Measurements from ENCODE around the gene QTRT2.

Gene QTRT2

DNA sequence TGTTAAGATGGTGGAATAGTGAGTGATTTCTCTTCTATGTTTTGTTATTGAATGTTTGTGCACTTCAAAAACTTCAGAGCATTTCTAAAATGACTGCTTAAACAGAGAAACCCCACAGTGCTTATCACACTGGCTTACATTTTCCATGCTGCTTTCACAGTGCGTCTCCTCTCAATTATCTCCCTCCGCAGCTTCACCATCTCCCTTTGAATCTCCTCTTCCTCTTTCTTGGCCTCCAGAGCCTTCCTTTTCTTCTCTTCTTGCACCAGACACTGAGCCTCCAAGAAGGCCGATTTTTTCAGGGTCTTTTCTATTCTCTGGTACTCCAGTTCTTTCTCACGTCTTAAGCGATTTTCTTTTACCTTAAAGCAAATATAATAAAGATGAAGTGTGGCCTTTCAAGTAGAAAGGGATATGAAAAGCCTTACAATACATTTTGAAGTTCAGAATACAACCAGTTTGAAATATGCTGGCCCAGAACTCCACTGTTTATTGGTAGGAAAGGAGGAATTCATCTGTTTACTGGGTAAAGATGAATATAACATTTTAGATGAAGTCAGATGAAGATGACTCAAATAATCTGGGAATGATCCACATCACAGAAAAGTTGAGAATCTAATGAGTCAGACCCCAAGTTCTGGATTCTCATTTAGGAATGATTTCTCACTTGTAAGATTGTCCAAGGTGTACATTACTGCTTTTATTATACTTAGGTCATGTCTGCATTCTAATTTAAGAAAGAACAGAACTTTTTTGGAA is 21.6 kb upstream of the QTRT2 start (continued):
- no peak for TF ChIP-seq ZBTB1 (tag by site-specific recombination; IDR thresholded peaks at IDR 0.05)
- no peak for TF ChIP-seq MZF1 (tag by site-specific recombination; IDR thresholded peaks at IDR 0.05; ENCODE audit: borderline replicate concordance)
- TF ChIP-seq SALL2 (tag by site-specific recombination; IDR thresholded peaks at IDR 0.05; ENCODE audit: borderline replicate concordance), result no peak
- TF ChIP-seq ZNF585B (tag by site-specific recombination; IDR thresholded peaks at IDR 0.05), result no peak
- TF ChIP-seq, protein P1, sequence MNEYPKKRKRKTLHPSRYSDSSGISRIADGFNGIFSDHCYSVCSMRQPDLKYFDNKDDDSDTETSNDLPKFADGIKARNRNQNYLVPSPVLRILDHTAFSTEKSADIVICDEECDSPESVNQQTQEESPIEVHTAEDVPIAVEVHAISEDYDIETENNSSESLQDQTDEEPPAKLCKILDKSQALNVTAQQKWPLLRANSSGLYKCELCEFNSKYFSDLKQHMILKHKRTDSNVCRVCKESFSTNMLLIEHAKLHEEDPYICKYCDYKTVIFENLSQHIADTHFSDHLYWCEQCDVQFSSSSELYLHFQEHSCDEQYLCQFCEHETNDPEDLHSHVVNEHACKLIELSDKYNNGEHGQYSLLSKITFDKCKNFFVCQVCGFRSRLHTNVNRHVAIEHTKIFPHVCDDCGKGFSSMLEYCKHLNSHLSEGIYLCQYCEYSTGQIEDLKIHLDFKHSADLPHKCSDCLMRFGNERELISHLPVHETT (tag by site-specific recombination; IDR thresholded peaks at IDR 0.05), result no peak
- TF ChIP-seq, protein P2, sequence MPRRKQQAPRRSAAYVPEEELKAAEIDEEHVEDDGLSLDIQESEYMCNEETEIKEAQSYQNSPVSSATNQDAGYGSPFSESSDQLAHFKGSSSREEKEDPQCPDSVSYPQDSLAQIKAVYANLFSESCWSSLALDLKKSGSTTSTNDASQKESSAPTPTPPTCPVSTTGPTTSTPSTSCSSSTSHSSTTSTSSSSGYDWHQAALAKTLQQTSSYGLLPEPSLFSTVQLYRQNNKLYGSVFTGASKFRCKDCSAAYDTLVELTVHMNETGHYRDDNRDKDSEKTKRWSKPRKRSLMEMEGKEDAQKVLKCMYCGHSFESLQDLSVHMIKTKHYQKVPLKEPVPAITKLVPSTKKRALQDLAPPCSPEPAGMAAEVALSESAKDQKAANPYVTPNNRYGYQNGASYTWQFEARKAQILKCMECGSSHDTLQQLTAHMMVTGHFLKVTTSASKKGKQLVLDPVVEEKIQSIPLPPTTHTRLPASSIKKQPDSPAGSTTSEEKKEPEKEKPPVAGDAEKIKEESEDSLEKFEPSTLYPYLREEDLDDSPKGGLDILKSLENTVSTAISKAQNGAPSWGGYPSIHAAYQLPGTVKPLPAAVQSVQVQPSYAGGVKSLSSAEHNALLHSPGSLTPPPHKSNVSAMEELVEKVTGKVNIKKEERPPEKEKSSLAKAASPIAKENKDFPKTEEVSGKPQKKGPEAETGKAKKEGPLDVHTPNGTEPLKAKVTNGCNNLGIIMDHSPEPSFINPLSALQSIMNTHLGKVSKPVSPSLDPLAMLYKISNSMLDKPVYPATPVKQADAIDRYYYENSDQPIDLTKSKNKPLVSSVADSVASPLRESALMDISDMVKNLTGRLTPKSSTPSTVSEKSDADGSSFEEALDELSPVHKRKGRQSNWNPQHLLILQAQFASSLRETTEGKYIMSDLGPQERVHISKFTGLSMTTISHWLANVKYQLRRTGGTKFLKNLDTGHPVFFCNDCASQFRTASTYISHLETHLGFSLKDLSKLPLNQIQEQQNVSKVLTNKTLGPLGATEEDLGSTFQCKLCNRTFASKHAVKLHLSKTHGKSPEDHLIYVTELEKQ (tag by site-specific recombination; IDR thresholded peaks at IDR 0.05; ENCODE audit: borderline replicate concordance), result no peak
- TF ChIP-seq, protein P3, sequence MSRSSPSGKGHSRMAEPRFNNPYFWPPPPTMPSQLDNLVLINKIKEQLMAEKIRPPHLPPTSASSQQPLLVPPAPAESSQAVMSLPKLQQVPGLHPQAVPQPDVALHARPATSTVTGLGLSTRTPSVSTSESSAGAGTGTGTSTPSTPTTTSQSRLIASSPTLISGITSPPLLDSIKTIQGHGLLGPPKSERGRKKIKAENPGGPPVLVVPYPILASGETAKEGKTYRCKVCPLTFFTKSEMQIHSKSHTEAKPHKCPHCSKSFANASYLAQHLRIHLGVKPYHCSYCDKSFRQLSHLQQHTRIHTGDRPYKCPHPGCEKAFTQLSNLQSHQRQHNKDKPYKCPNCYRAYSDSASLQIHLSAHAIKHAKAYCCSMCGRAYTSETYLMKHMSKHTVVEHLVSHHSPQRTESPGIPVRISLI (tag by site-specific recombination; IDR thresholded peaks at IDR 0.05), result no peak
- TF ChIP-seq ZFP41 (tag by site-specific recombination; IDR thresholded peaks at IDR 0.05; ENCODE audit: borderline replicate concordance), result no peak
- TF ChIP-seq ZNF670 (tag by site-specific recombination; IDR thresholded peaks at IDR 0.05; ENCODE audit: low read depth), result no peak

DNA sequence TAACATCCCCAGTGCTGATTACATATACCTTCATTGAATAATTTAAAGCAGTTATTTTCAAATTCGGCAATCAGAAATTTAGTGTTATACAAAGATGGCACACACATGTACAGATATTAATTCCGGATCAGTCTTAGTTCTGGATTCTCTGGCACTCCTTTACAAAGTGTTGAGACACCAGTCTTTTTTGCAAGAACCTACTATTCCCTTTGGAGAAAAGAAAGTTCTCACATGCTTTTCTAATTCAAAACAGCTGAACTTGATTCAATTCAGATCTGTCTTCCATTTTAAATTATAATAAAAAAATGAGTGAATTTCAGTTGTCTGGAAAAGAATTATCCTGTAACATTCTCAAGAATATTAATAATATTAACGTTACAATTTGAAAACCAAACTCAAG is 20.6 kb upstream of the QTRT2 start:
- Histone ChIP-seq H3K27ac (ENCODE audit: extremely low read depth, low read depth, low read length) (no peak overlapping the region), H3K4me3 (ENCODE audit: low read depth, low read length) (no peak overlapping the region), H3K4me1 (ENCODE audit: control insufficient read depth, insufficient read depth, low read length) (no peaks in the 10 kb centered on the region), H3K36me3 (ENCODE audit: control insufficient read depth in 2 of 2, insufficient read depth in 1 of 2, low read length in 2 of 2) (no peaks in the 10 kb centered on the region), H3K9me3 (ENCODE audit: control insufficient read depth, insufficient read depth, low read depth, low read length) (no peaks in the 10 kb centered on the region)
- ChIA-PET CTCF (interaction anchor here (0.6 kb wide), 1 partner anchor 51 kb away, joined by 3 read pairs; no protein-coding TSS in a partner anchor), POLR2A (no interaction called here)
- TF ChIP-seq ZNF561 (tag by site-specific recombination; IDR thresholded peaks at IDR 0.05; ENCODE audit: borderline replicate concordance) (no peak), FEZF1 (tag by site-specific recombination; IDR thresholded peaks at IDR 0.05) (no peak), ZNF76 (tag by site-specific recombination; IDR thresholded peaks at IDR 0.05; ENCODE audit: borderline replicate concordance, low read depth) (no peak), YY1 (tag by site-specific recombination; IDR thresholded peaks at IDR 0.05) (no peak), KLF1 (tag by site-specific recombination; IDR thresholded peaks at IDR 0.05) (no peak), ZNF19 (tag by site-specific recombination; IDR thresholded peaks at IDR 0.05; ENCODE audit: low read depth) (no peak), ZNF214 (tag by site-specific recombination; IDR thresholded peaks at IDR 0.05; ENCODE audit: borderline replicate concordance) (no peak), ZNF473 (tag by site-specific recombination; IDR thresholded peaks at IDR 0.05) (no peak), ZNF174 (tag by site-specific recombination; IDR thresholded peaks at IDR 0.05) (no peak), ZNF521 (tag by site-specific recombination; IDR thresholded peaks at IDR 0.05) (no peak)
- TF ChIP-seq, protein P4, sequence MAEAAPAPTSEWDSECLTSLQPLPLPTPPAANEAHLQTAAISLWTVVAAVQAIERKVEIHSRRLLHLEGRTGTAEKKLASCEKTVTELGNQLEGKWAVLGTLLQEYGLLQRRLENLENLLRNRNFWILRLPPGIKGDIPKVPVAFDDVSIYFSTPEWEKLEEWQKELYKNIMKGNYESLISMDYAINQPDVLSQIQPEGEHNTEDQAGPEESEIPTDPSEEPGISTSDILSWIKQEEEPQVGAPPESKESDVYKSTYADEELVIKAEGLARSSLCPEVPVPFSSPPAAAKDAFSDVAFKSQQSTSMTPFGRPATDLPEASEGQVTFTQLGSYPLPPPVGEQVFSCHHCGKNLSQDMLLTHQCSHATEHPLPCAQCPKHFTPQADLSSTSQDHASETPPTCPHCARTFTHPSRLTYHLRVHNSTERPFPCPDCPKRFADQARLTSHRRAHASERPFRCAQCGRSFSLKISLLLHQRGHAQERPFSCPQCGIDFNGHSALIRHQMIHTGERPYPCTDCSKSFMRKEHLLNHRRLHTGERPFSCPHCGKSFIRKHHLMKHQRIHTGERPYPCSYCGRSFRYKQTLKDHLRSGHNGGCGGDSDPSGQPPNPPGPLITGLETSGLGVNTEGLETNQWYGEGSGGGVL (tag by site-specific recombination; IDR thresholded peaks at IDR 0.05), result no peak
- TF ChIP-seq, protein P2 (tag by site-specific recombination; IDR thresholded peaks at IDR 0.05; ENCODE audit: borderline replicate concordance), result no peak
